Vagina (tissue), 2 donors: ENCODE measurements around the gene CACNG5. TPM values are rescaled to one million over a fixed set of nuclear protein-coding genes. Genes with fewer than 3 reads are reported as not detected.
A peak's percentile ranks its signal among the peaks of the same experiment; 100 is the strongest.

Experiments
- DNase-seq, 2 donors: peaks; one replicate each; pipeline ENCODE4 v3.0.0-alpha.2; 2017; ENCODE audit errors: extremely low spot score in 2 of 2
- H3K27ac ChIP-seq: fragments of 200-600 bp; sonication (generic); one replicate; pipeline ENCODE4 v1.5.1; 2019
- H3K27me3 ChIP-seq: fragments of 200-600 bp; sonication (generic); one replicate; pipeline ENCODE4 v1.5.1; 2019
- H3K36me3 ChIP-seq, 2 donors: fragments of 200-600 bp; sonication (generic); one replicate each; pipeline ENCODE4 v1.5.1; 2017 to 2019
- H3K4me1 ChIP-seq: fragments of 200-600 bp; sonication (generic); one replicate; pipeline ENCODE4 v1.5.1; 2019
- H3K4me3 ChIP-seq, 2 donors: fragments of 200-600 bp; sonication (generic); 1 replicate in 1 of 2; 2 replicates in 1 of 2; pipeline ENCODE4 v1.5.1; 2016 to 2019
- H3K9me3 ChIP-seq: fragments of 200-600 bp; sonication (generic); one replicate; pipeline ENCODE4 v1.5.1; 2019
- CTCF ChIP-seq, 3 experiments: fragments of 450-650 bp in 2 of 3; fragments of 200-600 bp in 1 of 3; sonication (generic) in 1 of 3; IDR thresholded peaks; one replicate each; pipeline ENCODE4 v1.5.1; 2017 to 2019; ENCODE audit warnings: antibody characterized with exemption in 3 of 3, mild to moderate bottlenecking in 2 of 3, moderate library complexity in 2 of 3
- POLR2A ChIP-seq, 2 donors: fragments of 450-650 bp; IDR thresholded peaks; one replicate each; pipeline ENCODE4 v1.6.1; 2017; ENCODE audit warnings: antibody characterized with exemption in 2 of 2, mild to moderate bottlenecking in 2 of 2, moderate library complexity in 2 of 2
- POLR2AphosphoS5 ChIP-seq, 2 donors: sonication (generic); formaldehyde crosslinking; IDR thresholded peaks; one replicate each; pipeline ENCODE4 v1.9.0; 2017; ENCODE audit warnings: antibody characterized with exemption in 2 of 2, mild to moderate bottlenecking in 2 of 2, low read depth in 1 of 2; ENCODE audit not compliant: insufficient read depth in 1 of 2
- intact Hi-C: fragments of 100-400 bp; cut with DNase I; formaldehyde crosslinking; loops from one replicate; pipeline ENCODE4 v1.15.1; 2023
- total RNA-seq: library from RNA; depleted of rRNA; stranded (reverse); fragments of >200 nt; gene quantifications from one replicate; pipeline ENCODE4 v1.2.3, GENCODE V29; 2016

The CACNG5 gene
- total RNA-seq, 1 donor from 2014 or later, result not detected

DNA sequence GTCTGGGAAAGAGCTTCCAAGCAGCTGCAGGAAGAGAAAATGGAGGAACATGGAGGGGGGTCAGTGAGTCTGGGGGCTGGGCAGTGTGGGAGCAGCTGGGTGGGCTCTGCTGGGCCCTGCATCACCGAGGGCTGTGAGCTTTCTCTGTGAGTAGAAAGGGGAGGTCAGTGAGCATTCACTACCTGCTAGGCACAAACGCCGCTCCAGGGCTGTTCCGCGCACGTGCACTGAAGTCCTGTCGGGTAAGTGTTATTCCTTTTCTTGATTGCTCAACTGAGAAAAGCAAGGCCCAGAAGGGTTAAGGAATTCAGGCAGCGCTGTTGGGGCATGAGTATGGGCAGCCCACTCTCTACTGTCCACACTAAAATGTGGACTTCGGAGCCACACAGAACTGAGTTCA, 4.7 kb downstream of the CACNG5 start:
- Histone ChIP-seq H3K27ac (no peak overlapping the region), H3K4me1 (no peaks in the 10 kb centered on the region), H3K36me3 (no peaks in the 10 kb centered on the region), H3K9me3 (no peaks in the 10 kb centered on the region), H3K27me3 (no peaks in the 10 kb centered on the region), H3K4me3 (no peak overlapping the region)
- TF ChIP-seq POLR2AphosphoS5 (IDR thresholded peaks at IDR 0.05; ENCODE audit: insufficient read depth in 1 of 2, low read depth in 1 of 2) (no peak), POLR2A (IDR thresholded peaks at IDR 0.05) (no peak), CTCF (IDR thresholded peaks at IDR 0.05) (no peak)
- DNase-seq, result no peak
- intact Hi-C loops, result no loop called here

- no peak overlapping the region for H3K4me3 ChIP-seq
- no peak overlapping the region for H3K27ac ChIP-seq
- TF ChIP-seq CTCF (IDR thresholded peaks at IDR 0.05), result no peak
- TF ChIP-seq POLR2AphosphoS5 (IDR thresholded peaks at IDR 0.05; ENCODE audit: insufficient read depth in 1 of 2, low read depth in 1 of 2), result no peak
- no peak for TF ChIP-seq POLR2A (IDR thresholded peaks at IDR 0.05)
- no peaks in the 10 kb centered on the region for H3K9me3 ChIP-seq
- intact Hi-C loops, result no loop called here
- no peaks in the 10 kb centered on the region for H3K27me3 ChIP-seq
- H3K36me3 ChIP-seq, result no peaks in the 10 kb centered on the region
- no peaks in the 10 kb centered on the region for H3K4me1 ChIP-seq
- no peak for DNase-seq
Observed at GRCh38 chr17:66840061-66840460, 5.1 kb downstream of the CACNG5 start.

- DNase-seq, result no peak
- no peaks in the 10 kb centered on the region for H3K36me3 ChIP-seq
- no peaks in the 10 kb centered on the region for H3K4me1 ChIP-seq
- no peak overlapping the region for H3K4me3 ChIP-seq
- TF ChIP-seq POLR2AphosphoS5 (IDR thresholded peaks at IDR 0.05; ENCODE audit: insufficient read depth in 1 of 2, low read depth in 1 of 2) (no peak), POLR2A (IDR thresholded peaks at IDR 0.05) (no peak), CTCF (IDR thresholded peaks at IDR 0.05) (no peak)
- no peak overlapping the region for H3K27ac ChIP-seq
- H3K27me3 ChIP-seq, result no peaks in the 10 kb centered on the region
- intact Hi-C loops, result no loop called here
- H3K9me3 ChIP-seq, result no peaks in the 10 kb centered on the region
Observed at GRCh38 chr17:66841328-66841727, 6.4 kb downstream of the CACNG5 start.

GRCh38 chr17:66841744-66842143, 6.8 kb downstream of the CACNG5 start:
- no peak overlapping the region for H3K4me3 ChIP-seq
- intact Hi-C loops, result no loop called here
- no peak overlapping the region for H3K27ac ChIP-seq
- H3K27me3 ChIP-seq, result no peaks in the 10 kb centered on the region
- no peaks in the 10 kb centered on the region for H3K9me3 ChIP-seq
- H3K36me3 ChIP-seq, result no peaks in the 10 kb centered on the region
- H3K4me1 ChIP-seq, result no peaks in the 10 kb centered on the region
- DNase-seq, result no peak
- TF ChIP-seq POLR2A (IDR thresholded peaks at IDR 0.05) (no peak), CTCF (IDR thresholded peaks at IDR 0.05) (no peak), POLR2AphosphoS5 (IDR thresholded peaks at IDR 0.05; ENCODE audit: insufficient read depth in 1 of 2, low read depth in 1 of 2) (no peak)

DNA sequence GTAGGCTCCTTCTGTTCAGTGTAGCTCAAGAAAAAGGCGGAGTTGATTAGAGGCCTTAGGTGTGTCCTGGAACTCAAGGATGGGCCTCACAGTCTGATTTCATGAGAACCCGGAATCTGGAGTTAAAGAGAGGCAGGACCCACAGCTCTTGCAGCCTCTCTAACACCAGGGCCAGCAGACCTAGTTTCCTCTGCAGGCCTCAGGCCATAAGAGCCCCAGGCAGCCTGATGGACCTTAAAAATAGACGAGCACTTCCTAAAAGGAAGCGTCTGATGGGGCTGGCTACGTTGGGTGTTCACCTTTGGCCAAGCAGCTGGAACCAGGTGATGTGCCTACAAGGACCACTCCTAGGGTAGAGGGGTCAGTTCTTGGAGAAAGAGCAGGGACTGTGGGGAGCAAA, 7.6 kb downstream of the CACNG5 start:
- H3K9me3 ChIP-seq, result no peaks in the 10 kb centered on the region
- TF ChIP-seq CTCF (IDR thresholded peaks at IDR 0.05) (no peak), POLR2A (IDR thresholded peaks at IDR 0.05) (no peak), POLR2AphosphoS5 (IDR thresholded peaks at IDR 0.05; ENCODE audit: insufficient read depth in 1 of 2, low read depth in 1 of 2) (no peak)
- no peaks in the 10 kb centered on the region for H3K36me3 ChIP-seq
- no peak overlapping the region for H3K4me3 ChIP-seq
- H3K27ac ChIP-seq, result no peak overlapping the region
- no peaks in the 10 kb centered on the region for H3K4me1 ChIP-seq
- intact Hi-C loops, result no loop called here
- no peaks in the 10 kb centered on the region for H3K27me3 ChIP-seq
- peak in 1 of 2 donors; percentile 70 for DNase-seq
